NCI-H524 (cell line): ENCODE results near the gene EIF3L.

Experiments used
- DNase-seq, 2 experiments: peaks; one replicate each; lab custom pipeline; 2025; lab: John Stamatoyannopoulos, UW

The EIF3L gene

DNA sequence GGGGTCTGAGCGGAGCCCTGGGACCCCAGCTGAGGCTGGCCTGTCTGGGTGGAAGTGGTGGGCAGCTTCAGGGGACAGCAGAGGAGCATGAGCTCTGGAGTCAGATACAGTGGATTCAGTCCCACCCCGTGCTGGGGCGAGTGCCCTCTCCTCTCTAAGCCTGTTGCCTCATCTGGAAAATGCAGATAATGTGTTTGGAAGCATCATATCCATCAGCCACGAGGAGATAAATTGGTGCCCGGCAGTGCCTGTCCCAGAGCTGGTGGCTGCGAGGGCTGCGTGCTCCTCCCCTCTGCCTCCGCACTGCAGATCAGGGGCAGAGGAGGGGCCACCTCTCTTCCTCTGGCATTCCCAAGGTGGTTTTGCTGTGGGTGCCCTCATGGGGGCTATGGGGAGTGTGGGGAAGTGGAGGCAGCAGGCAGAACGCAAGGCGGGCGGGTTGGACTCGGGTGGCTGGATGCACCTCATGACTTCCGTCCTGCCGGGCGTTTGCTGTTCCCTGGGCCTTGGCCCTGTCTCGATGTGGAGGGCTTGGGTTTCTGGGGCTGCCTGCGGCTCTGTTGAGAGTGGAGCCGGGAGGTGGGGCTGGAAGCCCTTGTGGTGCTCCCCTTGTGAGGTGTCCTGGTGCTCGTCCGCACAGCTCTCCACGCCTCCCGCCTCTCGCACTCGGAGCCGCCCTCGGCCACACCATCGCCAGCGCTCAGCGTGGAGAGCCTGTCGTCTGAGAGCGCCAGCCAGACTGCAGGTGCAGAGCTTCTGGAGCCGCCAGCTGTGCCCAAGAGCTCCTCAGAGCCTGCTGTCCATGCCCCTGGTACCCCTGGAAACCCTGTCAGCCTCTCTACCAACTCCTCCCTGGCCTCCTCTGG, 77.8 kb downstream of the EIF3L start:
- no peak for DNase-seq

DNA sequence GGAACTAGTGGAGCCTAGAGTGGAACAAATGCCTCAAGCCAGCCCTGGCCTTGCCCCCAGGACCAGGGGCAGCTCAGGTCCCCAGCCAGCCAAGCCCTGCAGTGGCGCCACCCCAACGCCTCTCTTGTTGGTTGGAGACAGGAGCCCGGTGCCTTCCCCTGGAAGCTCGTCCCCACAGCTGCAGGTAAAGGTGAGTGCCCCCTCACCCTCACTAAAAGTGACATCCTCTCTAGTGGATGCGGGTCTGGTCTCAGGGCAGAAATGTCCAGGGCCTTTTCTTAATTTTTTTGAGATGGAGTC, 78.4 kb downstream of the EIF3L start:
- DNase-seq = no peak

DNA sequence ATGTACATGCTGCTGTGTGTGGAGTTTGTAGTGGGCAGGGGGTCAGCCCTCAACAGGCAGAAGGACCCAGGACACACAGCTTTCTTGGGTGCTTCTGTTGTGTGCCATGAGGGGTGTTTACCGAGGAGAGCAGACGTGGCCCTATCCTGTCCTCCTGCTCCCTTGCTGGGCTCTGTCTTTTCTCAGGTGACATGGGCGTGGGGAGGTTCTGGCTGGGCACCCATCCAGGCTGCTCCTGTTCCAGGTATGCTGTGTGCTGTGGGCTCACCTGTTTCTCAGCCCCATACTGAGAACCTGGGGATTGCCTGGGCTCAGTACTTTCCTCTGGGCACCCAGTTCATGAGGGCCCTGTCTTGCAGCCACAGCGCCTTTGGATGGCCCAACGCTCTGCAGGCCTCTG, 80.2 kb downstream of the EIF3L start:
- no peak for DNase-seq

DNA sequence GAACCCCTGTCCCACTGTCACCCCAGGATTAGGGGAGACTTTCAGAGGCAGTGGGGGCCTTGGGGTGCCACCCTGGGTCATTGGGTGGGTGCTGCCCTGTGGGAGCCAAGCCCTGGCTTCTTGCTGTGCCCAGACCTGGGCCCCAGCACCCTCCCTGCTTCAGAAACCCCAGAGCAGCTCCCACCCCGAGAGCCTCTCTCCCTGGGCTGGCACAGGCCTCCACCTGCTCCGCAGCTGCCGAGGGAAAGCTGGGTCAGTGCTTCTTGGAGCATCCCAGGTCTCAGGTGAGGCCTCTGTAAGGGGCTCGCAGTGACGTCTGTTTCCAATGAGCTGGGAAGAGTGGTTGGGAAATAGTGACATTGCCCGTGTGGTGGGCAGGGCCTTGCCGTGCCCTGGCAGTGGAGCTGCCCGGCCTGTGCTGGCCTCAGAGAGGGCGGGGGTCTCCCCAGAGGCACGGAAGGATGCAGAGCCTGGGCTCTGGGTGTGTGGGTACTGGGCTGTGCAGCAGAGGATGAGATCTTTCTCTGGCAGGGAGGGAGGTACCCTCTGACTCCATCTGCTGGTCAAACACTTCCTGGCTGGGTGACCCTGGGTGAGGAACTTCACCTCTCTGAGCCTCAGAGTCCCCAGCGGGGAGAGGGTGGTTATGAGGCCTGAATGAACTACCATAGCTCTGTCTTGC, 81.2 kb downstream of the EIF3L start:
- DNase-seq = peak in 1 of 2 experiments; percentile 12

GRCh38 chr22:37930952-37931440, 81.8 kb downstream of the EIF3L start:
- DNase-seq = no peak

GRCh38 chr22:37931893-37932389, 82.7 kb downstream of the EIF3L start:
- DNase-seq = peak; percentile 51 to 65

- no peak for DNase-seq
These were observed 83.2 kb downstream of the EIF3L start for GRCh38 chr22:37932401-37932800.

DNA sequence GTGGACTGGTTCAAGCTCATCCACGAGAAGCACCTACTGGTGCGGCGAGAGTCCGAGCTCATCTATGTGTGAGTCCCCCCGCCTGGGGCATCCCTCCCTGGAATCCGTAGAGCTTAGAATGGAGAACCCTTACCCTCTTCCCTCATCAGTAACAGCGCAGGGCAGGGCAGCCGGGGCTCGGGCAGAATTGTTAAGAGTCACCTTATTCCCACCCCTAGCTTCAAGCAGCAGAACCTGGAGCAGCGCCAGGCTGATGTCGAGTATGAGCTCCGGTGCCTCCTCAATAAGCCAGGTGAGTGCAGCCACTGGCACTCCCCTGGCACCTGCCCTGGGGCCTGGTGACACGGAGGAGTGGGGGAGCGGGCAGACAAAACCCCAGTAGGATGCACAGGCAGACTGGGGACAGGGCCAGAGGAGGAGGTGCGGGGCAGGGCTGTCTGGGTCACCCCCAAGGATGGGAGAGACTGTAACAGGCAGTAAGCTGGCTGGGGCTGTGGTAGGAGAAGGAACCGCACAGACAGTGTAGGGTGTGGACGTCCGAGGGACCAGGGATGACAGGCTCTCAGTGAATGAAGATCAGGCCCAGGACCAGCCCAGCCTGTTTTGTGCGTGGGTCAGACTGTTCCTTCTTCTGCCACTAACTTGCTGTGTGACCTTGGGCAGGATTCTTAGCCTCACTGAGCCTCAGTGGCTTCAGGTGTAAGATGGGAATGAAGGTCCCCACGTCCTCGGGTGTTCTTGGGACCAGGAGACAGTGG, 83.8 kb downstream of the EIF3L start:
- no peak for DNase-seq

DNA sequence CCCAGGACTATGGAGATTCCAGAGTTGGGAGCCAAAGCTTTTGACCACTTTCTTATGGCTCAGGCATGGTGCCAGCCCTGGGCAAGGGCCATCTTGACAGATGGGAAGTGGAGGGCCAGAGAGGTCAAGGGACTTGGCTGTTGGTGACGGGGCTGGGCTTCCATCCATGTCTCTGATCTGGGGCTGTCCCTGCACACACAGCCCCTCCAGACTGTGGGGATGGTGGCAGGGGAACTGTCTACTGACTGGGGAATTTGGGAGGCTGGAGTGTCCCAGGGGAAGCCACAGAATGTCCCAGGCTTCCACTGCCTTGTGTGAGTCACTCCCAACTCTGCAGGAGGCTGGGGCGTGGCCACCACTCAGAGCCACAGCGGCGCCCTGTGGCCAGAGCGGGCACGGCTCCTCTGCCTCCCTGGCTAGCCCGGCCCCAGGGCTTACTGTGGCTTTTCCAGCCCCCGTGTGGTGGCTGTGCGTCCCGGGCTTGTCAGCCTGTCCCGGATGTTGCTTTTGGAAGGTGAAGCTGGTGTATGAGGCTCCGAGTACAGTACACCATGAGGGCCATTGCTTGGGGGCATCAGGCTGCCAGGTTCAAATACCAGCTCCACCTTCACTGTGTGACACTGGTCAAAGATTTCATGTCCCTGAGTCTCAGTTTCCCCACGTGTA, 84.6 kb downstream of the EIF3L start:
- peak; percentile 70 to 83 for DNase-seq
